ENCODE measurements around the gene DNMT1.
"Not testable (repeated sequence)": the region's sequence is repeated elsewhere in the genome, so short reads cannot be mapped to it uniquely, and the experiment has no call there.

The DNMT1 gene

GRCh38 chr19:10182847-10183246, 11.9 kb downstream of the DNMT1 start:
- Histone ChIP-seq H3K4me1 (ENCODE audit: control insufficient read depth, insufficient read depth, low read length) (no peaks in the 10 kb centered on the region), H3K27ac (ENCODE audit: low read depth, low read length) (no peak overlapping the region), H3K27me3 (ENCODE audit: control insufficient read depth, insufficient read depth, low read length) (no peaks in the 10 kb centered on the region), H3K9ac (ENCODE audit: low read depth, low read length) (no peak overlapping the region), H3K36me3 (ENCODE audit: control insufficient read depth, insufficient read depth, low read length) (peaks cover 69% of the 10 kb centered on the region), H3K9me3 (ENCODE audit: control insufficient read depth, insufficient read depth, low read length) (no peaks in the 10 kb centered on the region), H3K4me3 (ENCODE audit: low read depth, low read length) (no peak overlapping the region)

- H3K9me3 ChIP-seq (ENCODE audit: control insufficient read depth, insufficient read depth, low read length), result no peaks in the 10 kb centered on the region
- no peaks in the 10 kb centered on the region for H3K4me1 ChIP-seq (ENCODE audit: control insufficient read depth, insufficient read depth, low read length)
- H3K36me3 ChIP-seq (ENCODE audit: control insufficient read depth, insufficient read depth, low read length), result peaks cover 73% of the 10 kb centered on the region
- H3K9ac ChIP-seq (ENCODE audit: low read depth, low read length), result no peak overlapping the region
- H3K4me3 ChIP-seq (ENCODE audit: low read depth, low read length), result no peak overlapping the region
- no peak overlapping the region for H3K27ac ChIP-seq (ENCODE audit: low read depth, low read length)
- no peaks in the 10 kb centered on the region for H3K27me3 ChIP-seq (ENCODE audit: control insufficient read depth, insufficient read depth, low read length)
Measured at GRCh38 chr19:10182076-10182475, 12.7 kb downstream of the DNMT1 start.

- Histone ChIP-seq H3K4me1 (ENCODE audit: control insufficient read depth, insufficient read depth, low read length) (no peaks in the 10 kb centered on the region), H3K36me3 (ENCODE audit: control insufficient read depth, insufficient read depth, low read length) (peaks cover 74% of the 10 kb centered on the region), H3K9me3 (ENCODE audit: control insufficient read depth, insufficient read depth, low read length) (no peaks in the 10 kb centered on the region), H3K4me3 (ENCODE audit: low read depth, low read length) (no peak overlapping the region), H3K27me3 (ENCODE audit: control insufficient read depth, insufficient read depth, low read length) (no peaks in the 10 kb centered on the region), H3K27ac (ENCODE audit: low read depth, low read length) (no peak overlapping the region), H3K9ac (ENCODE audit: low read depth, low read length) (no peak overlapping the region)
Measured at GRCh38 chr19:10180459-10180858, 14.3 kb downstream of the DNMT1 start.

- peaks cover 76% of the 10 kb centered on the region for H3K36me3 ChIP-seq (ENCODE audit: control insufficient read depth, insufficient read depth, low read length)
Measured at GRCh38 chr19:10180024-10180423, 14.7 kb downstream of the DNMT1 start.

GRCh38 chr19:10173527-10173926, 21.2 kb downstream of the DNMT1 start:
- H3K36me3 ChIP-seq (ENCODE audit: control insufficient read depth, insufficient read depth, low read length), result peaks cover 89% of the 10 kb centered on the region
- no peak overlapping the region for H3K27ac ChIP-seq (ENCODE audit: low read depth, low read length)
- no peaks in the 10 kb centered on the region for H3K27me3 ChIP-seq (ENCODE audit: control insufficient read depth, insufficient read depth, low read length)
- H3K9me3 ChIP-seq (ENCODE audit: control insufficient read depth, insufficient read depth, low read length), result no peaks in the 10 kb centered on the region
- H3K4me3 ChIP-seq (ENCODE audit: low read depth, low read length), result no peak overlapping the region
- H3K4me1 ChIP-seq (ENCODE audit: control insufficient read depth, insufficient read depth, low read length), result no peaks in the 10 kb centered on the region
- no peak overlapping the region for H3K9ac ChIP-seq (ENCODE audit: low read depth, low read length)

More at GRCh38 chr19:10180024-10180423, 14.7 kb downstream of the DNMT1 start:
- H3K27me3 ChIP-seq (ENCODE audit: control insufficient read depth, insufficient read depth, low read length); H3K4me3 ChIP-seq (ENCODE audit: low read depth, low read length); H3K9ac ChIP-seq (ENCODE audit: low read depth, low read length); H3K9me3 ChIP-seq (ENCODE audit: control insufficient read depth, insufficient read depth, low read length); H3K27ac ChIP-seq (ENCODE audit: low read depth, low read length); H3K4me1 ChIP-seq (ENCODE audit: control insufficient read depth, insufficient read depth, low read length): not testable (repeated sequence)

- H3K36me3 ChIP-seq (ENCODE audit: control insufficient read depth, insufficient read depth, low read length), result peaks cover 91% of the 10 kb centered on the region
- no peak overlapping the region for H3K9ac ChIP-seq (ENCODE audit: low read depth, low read length)
- no peaks in the 10 kb centered on the region for H3K9me3 ChIP-seq (ENCODE audit: control insufficient read depth, insufficient read depth, low read length)
- H3K4me3 ChIP-seq (ENCODE audit: low read depth, low read length), result no peak overlapping the region
- no peaks in the 10 kb centered on the region for H3K27me3 ChIP-seq (ENCODE audit: control insufficient read depth, insufficient read depth, low read length)
- H3K4me1 ChIP-seq (ENCODE audit: control insufficient read depth, insufficient read depth, low read length), result no peaks in the 10 kb centered on the region
- H3K27ac ChIP-seq (ENCODE audit: low read depth, low read length), result no peak overlapping the region
Measured at GRCh38 chr19:10168386-10168948, 26.3 kb downstream of the DNMT1 start.

GRCh38 chr19:10167459-10167858, 27.3 kb downstream of the DNMT1 start:
- Histone ChIP-seq H3K27me3 (ENCODE audit: control insufficient read depth, insufficient read depth, low read length) (no peaks in the 10 kb centered on the region), H3K9me3 (ENCODE audit: control insufficient read depth, insufficient read depth, low read length) (no peaks in the 10 kb centered on the region), H3K4me3 (ENCODE audit: low read depth, low read length) (no peak overlapping the region), H3K9ac (ENCODE audit: low read depth, low read length) (no peak overlapping the region), H3K36me3 (ENCODE audit: control insufficient read depth, insufficient read depth, low read length) (peaks cover 91% of the 10 kb centered on the region), H3K27ac (ENCODE audit: low read depth, low read length) (no peak overlapping the region), H3K4me1 (ENCODE audit: control insufficient read depth, insufficient read depth, low read length) (no peaks in the 10 kb centered on the region)

GRCh38 chr19:10166501-10166900, 28.3 kb downstream of the DNMT1 start:
- not testable (repeated sequence) for H3K27ac ChIP-seq (ENCODE audit: low read depth, low read length); H3K27me3 ChIP-seq (ENCODE audit: control insufficient read depth, insufficient read depth, low read length); H3K9ac ChIP-seq (ENCODE audit: low read depth, low read length); H3K4me3 ChIP-seq (ENCODE audit: low read depth, low read length); H3K9me3 ChIP-seq (ENCODE audit: control insufficient read depth, insufficient read depth, low read length); H3K4me1 ChIP-seq (ENCODE audit: control insufficient read depth, insufficient read depth, low read length)
- H3K36me3 ChIP-seq (ENCODE audit: control insufficient read depth, insufficient read depth, low read length), result peaks cover 93% of the 10 kb centered on the region

GRCh38 chr19:10166046-10166445, 28.7 kb downstream of the DNMT1 start:
- Histone ChIP-seq H3K9ac (ENCODE audit: low read depth, low read length) (no peak overlapping the region), H3K4me1 (ENCODE audit: control insufficient read depth, insufficient read depth, low read length) (no peaks in the 10 kb centered on the region), H3K36me3 (ENCODE audit: control insufficient read depth, insufficient read depth, low read length) (peaks cover 95% of the 10 kb centered on the region), H3K27me3 (ENCODE audit: control insufficient read depth, insufficient read depth, low read length) (no peaks in the 10 kb centered on the region), H3K4me3 (ENCODE audit: low read depth, low read length) (no peak overlapping the region), H3K9me3 (ENCODE audit: control insufficient read depth, insufficient read depth, low read length) (no peaks in the 10 kb centered on the region), H3K27ac (ENCODE audit: low read depth, low read length) (no peak overlapping the region)

GRCh38 chr19:10163536-10163935, 31.2 kb downstream of the DNMT1 start:
- Histone ChIP-seq H3K27me3 (ENCODE audit: control insufficient read depth, insufficient read depth, low read length) (no peaks in the 10 kb centered on the region), H3K9me3 (ENCODE audit: control insufficient read depth, insufficient read depth, low read length) (no peaks in the 10 kb centered on the region), H3K9ac (ENCODE audit: low read depth, low read length) (no peak overlapping the region), H3K36me3 (ENCODE audit: control insufficient read depth, insufficient read depth, low read length) (peaks cover 97% of the 10 kb centered on the region), H3K4me1 (ENCODE audit: control insufficient read depth, insufficient read depth, low read length) (no peaks in the 10 kb centered on the region), H3K4me3 (ENCODE audit: low read depth, low read length) (no peak overlapping the region), H3K27ac (ENCODE audit: low read depth, low read length) (no peak overlapping the region)

- Histone ChIP-seq H3K9me3 (ENCODE audit: control insufficient read depth, insufficient read depth, low read length) (no peaks in the 10 kb centered on the region), H3K27ac (ENCODE audit: low read depth, low read length) (no peak overlapping the region), H3K4me3 (ENCODE audit: low read depth, low read length) (no peak overlapping the region), H3K4me1 (ENCODE audit: control insufficient read depth, insufficient read depth, low read length) (no peaks in the 10 kb centered on the region), H3K27me3 (ENCODE audit: control insufficient read depth, insufficient read depth, low read length) (no peaks in the 10 kb centered on the region), H3K9ac (ENCODE audit: low read depth, low read length) (no peak overlapping the region), H3K36me3 (ENCODE audit: control insufficient read depth, insufficient read depth, low read length) (peaks cover 100% of the 10 kb centered on the region)
Measured at GRCh38 chr19:10159610-10160009, 35.1 kb downstream of the DNMT1 start.

- H3K36me3 ChIP-seq (ENCODE audit: control insufficient read depth, insufficient read depth, low read length), result peaks cover 100% of the 10 kb centered on the region
- H3K4me3 ChIP-seq (ENCODE audit: low read depth, low read length), result no peak overlapping the region
Measured at GRCh38 chr19:10158485-10158884, 36.3 kb downstream of the DNMT1 start.

More at GRCh38 chr19:10158485-10158884, 36.3 kb downstream of the DNMT1 start:
- Histone ChIP-seq H3K27me3 (ENCODE audit: control insufficient read depth, insufficient read depth, low read length) (no peaks in the 10 kb centered on the region), H3K27ac (ENCODE audit: low read depth, low read length) (no peak overlapping the region), H3K4me1 (ENCODE audit: control insufficient read depth, insufficient read depth, low read length) (no peaks in the 10 kb centered on the region), H3K9ac (ENCODE audit: low read depth, low read length) (no peak overlapping the region), H3K9me3 (ENCODE audit: control insufficient read depth, insufficient read depth, low read length) (no peaks in the 10 kb centered on the region)

Measured in HUES48 (cell line).